GM12872 (cell line): Measurements from ENCODE around the gene GPHN.

ENCODE experiments used
- TF ChIP-seq, protein P1 (sequence below): IDR thresholded peaks from 3 replicates; pipeline ENCODE4 v1.5.1; 2011; ENCODE audit warnings: low read depth, mild to moderate bottlenecking, low read length, moderate library complexity; ENCODE audit not compliant: insufficient read depth

The GPHN gene

DNA sequence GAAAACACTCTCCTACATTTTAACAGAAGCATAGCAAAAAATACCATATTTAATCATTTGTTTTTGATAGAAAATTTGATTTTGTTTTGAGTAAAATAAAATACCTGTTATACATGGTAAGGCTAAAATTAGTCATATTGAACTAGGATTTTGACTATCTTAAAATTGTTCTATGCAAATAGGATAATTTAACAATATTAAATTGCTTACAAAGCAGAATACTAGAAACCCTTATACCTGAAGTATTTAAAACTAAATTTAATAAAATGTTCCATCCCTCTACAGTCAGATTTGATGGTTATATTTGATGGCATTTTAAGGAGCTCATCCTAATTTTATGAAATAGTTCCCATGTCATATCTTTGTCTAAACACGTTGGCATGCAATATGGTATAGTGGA, 323.2 kb downstream of the GPHN start:
- TF ChIP-seq, protein P1, sequence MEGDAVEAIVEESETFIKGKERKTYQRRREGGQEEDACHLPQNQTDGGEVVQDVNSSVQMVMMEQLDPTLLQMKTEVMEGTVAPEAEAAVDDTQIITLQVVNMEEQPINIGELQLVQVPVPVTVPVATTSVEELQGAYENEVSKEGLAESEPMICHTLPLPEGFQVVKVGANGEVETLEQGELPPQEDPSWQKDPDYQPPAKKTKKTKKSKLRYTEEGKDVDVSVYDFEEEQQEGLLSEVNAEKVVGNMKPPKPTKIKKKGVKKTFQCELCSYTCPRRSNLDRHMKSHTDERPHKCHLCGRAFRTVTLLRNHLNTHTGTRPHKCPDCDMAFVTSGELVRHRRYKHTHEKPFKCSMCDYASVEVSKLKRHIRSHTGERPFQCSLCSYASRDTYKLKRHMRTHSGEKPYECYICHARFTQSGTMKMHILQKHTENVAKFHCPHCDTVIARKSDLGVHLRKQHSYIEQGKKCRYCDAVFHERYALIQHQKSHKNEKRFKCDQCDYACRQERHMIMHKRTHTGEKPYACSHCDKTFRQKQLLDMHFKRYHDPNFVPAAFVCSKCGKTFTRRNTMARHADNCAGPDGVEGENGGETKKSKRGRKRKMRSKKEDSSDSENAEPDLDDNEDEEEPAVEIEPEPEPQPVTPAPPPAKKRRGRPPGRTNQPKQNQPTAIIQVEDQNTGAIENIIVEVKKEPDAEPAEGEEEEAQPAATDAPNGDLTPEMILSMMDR: no peak

DNA sequence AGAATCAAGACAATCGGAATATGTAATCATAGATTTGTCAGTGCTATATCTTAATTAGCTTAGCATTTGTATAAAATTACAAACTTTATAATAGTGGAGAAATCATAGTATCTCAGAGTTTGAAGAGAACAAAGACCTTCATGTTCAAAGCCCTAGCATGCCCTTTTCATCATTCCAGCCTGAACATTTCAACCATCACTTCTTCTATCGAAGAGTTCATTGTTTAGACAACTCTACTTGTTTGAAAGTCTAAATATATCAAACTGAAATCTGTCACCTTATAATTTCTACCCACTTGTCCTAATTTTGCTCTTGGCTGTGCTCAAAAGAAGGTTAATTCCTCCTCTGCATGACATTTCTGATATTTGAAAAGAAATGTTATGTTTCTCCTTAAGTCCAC, 325.9 kb downstream of the GPHN start:
- TF ChIP-seq, protein P1: no peak

DNA sequence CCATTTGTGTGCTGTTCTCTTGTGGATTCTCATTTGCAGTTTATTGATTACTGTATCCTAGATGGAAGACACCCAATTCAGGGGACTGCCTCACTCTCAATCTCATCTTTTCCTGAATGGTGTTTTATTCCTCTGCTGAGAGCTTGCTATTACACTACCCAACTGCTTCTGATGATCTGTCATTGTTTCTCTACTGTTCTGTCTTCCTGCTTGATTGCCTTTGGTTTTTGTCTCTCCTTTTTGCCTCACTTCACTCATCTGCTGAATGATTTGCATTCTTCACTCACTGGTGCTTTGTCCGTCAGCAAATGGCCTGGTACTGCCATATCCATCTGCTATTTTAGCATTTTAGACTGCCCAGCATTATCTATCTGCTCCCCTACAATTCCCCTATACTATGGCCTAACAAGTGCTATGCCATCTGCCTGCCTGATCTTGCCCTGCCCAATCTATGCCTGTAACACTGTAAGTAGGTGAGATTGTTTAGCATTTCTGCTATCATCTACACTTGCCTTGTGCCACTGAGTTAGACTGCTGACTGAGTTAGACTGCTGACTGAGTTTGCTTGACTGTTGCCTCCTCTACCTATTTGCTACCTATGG, 335.1 kb downstream of the GPHN start:
- TF ChIP-seq, protein P1: no peak

DNA sequence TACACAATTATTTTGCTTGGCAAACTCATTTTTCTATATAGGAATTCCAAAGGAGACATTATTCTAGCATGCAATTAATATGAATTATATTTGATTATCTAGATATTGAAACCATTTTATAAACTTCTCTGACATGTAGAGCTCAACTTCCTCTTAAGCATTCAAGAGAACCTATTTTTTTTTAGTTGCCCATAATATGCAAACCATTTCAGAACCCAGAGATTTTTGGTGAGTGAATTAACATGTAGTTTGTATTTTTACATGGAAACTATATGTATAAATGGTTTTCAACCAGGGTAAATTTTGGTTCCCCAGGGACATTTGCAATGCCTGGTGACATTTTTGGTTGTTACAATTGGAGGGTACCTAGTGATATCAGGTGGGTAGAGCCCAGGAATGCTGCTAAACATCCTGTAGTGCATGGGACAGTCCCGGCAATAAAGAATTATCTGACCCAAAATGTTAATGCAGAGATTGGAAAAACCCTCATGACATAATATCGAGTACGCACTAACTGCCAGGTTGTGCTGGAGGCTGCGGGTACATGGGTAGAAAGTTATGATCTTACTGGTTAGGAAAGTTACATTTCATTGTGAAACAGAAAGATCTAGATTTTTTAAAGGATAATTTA, 342.4 kb downstream of the GPHN start:
- TF ChIP-seq, protein P1: no peak

DNA sequence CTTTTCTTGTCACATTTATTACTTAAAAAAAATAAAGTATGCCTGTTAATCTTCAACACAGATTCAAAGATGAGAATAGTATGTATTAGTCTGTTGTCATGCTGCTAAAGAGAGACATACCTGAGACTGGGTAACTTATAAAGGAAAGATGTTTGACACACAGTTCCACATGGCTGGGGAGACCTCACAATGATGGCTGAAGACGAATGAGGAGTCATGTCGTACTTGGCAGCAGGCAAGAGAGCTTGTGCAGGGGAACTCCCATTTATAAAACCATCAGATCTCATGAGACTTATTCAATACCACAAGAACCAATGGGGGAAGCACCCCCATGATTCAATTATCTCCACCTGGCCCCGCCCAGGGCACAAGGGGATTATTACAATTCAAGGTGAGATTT, 345.4 kb downstream of the GPHN start:
- TF ChIP-seq, protein P1: no peak

DNA sequence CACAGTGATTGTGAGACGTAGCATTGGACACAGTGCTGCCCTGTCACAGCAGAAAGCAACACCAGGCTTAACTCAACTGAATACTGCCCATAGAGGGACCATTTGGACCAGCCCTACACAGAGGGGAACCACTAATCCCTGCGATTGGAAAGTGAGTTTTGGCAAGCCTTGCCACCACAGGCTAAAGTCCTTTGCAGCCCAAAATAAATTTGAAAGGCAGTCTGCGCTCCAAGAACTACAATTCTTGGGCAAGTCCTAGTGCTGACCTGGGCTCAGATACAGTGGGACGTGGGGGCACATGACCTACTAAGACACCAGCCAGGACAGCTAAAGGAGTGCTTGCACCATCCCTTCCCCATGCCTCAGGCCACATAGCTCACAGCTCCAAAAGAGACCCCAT, 349.9 kb downstream of the GPHN start:
- TF ChIP-seq, protein P1: no peak

DNA sequence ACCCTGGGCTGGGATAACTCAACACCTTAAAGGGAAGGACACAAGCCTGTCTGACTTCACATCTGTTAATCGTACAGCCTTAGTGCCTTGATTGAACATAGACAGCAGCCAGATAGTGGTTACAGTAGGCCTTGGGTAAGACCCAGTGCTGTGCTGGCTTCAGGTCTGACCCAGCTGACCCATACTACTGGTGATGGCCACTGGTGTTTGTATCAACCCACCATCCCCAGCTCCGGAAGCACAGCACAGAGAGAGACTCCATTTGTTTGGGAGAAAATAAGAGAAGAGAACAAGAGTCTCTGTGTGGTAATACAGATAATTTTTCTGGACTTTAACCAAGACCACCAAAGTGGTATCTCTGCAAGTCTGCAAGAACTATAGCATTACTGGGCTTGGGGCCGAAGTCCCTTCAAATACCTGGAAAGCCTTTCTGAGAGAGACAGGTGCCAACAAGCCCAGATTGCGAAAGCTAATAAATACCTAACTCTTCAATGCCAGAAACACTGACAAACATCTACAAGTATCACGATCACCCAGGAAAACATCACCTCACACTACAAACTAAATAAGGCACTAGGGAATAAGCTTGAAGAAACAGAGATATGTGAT, 351.2 kb downstream of the GPHN start:
- TF ChIP-seq, protein P1: no peak
